SK-N-MC (cell line): ENCODE results near the gene HELZ2.

Experiments used
- EZH2 ChIP-seq: fragments of 200-600 bp; sonication (generic); IDR thresholded peaks from one replicate; pipeline ENCODE4 v1.6.1; 2017; ENCODE audit warnings: antibody characterized with exemption
- POLR2AphosphoS5 ChIP-seq: IDR thresholded peaks from 2 replicates; pipeline ENCODE4 v1.6.1; 2012; ENCODE audit warnings: mild to moderate bottlenecking, low read depth, low read length, borderline replicate concordance

GRCh38 chr20:63542696-63543095, 31.3 kb downstream of the HELZ2 start:
- TF ChIP-seq POLR2AphosphoS5 = no peak
- TF ChIP-seq EZH2 = no peak
